SK-N-SH treated with all-trans-retinoic acid at 6 μM for 48 hours (cell line): ENCODE results near the gene NTM.

ENCODE experiments used
- ARNTL ChIP-seq: fragments of 450-650 bp; formaldehyde crosslinking; IDR thresholded peaks from 2 replicates; pipeline ENCODE4 v1.5.0; 2020; ENCODE audit warnings: low read depth, mild to moderate bottlenecking, moderate library complexity, borderline replicate concordance
- ESRRG ChIP-seq: fragments of 250-450 bp; sonication (Bioruptor Pico); IDR thresholded peaks from 2 replicates; pipeline ENCODE4 v1.6.1; 2021; ENCODE audit warnings: mild to moderate bottlenecking
- GLIS3 ChIP-seq: fragments of 250-450 bp; sonication (Bioruptor Pico); IDR thresholded peaks from 2 replicates; pipeline ENCODE4 v1.5.0; 2020; ENCODE audit warnings: mild to moderate bottlenecking, moderate library complexity
- SNAI2 ChIP-seq: fragments of 250-450 bp; sonication (Bioruptor Pico); IDR thresholded peaks from 2 replicates; pipeline ENCODE4 v1.5.0; 2020; ENCODE audit warnings: mild to moderate bottlenecking, moderate library complexity
- ZNF565 ChIP-seq: fragments of 450-650 bp; formaldehyde crosslinking; conservative IDR thresholded peaks from 2 replicates; pipeline ENCODE4 v1.5.0; 2020; ENCODE audit warnings: low read depth, mild to moderate bottlenecking, moderate library complexity
- TF ChIP-seq, protein P1 (sequence below): fragments of 250-450 bp; sonication (Bioruptor Pico); IDR thresholded peaks from 2 replicates; pipeline ENCODE4 v1.8.0; 2021; ENCODE audit warnings: low read depth, mild to moderate bottlenecking, moderate library complexity, borderline replicate concordance
- TF ChIP-seq, protein P2 (sequence below): fragments of 250-450 bp; sonication (Bioruptor Pico); IDR thresholded peaks from 2 replicates; pipeline ENCODE4 v1.8.0; 2020; ENCODE audit warnings: mild to moderate bottlenecking, moderate library complexity, borderline replicate concordance

DNA sequence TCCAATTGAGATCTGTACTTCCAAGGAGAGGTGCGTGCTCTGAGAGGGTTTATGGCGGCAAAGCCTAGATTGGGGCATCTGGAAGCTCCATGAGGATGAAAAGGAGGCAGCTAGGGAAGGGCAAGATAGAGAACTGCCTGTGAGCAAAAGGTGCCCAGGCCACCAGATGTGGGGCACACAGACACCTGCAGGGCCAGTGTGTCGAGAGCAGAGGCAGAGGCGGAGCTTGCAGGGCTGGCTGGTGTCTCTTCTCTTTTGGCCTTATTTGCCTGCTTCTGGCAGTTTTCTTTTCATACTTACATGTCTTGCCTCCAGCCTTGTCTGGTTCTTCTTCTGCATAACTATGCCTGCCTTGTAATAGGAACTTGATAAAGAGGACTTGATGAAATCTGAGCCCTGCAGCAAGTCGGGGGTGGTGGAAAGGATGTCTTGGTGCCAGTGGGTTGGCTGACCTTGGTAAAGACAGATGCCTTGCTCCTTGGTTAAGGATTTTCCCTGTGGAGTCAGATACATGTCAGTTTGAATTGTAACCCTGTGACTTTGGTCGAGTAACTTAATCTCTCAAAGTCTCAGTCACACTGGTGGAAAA, 680.3 kb downstream of the NTM start:
- TF ChIP-seq, protein P1, sequence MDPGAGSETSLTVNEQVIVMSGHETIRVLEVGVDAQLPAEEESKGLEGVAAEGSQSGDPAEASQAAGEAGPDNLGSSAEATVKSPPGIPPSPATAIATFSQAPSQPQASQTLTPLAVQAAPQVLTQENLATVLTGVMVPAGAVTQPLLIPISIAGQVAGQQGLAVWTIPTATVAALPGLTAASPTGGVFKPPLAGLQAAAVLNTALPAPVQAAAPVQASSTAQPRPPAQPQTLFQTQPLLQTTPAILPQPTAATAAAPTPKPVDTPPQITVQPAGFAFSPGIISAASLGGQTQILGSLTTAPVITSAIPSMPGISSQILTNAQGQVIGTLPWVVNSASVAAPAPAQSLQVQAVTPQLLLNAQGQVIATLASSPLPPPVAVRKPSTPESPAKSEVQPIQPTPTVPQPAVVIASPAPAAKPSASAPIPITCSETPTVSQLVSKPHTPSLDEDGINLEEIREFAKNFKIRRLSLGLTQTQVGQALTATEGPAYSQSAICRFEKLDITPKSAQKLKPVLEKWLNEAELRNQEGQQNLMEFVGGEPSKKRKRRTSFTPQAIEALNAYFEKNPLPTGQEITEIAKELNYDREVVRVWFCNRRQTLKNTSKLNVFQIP (CRISPR knock-in tag), result no peak
- TF ChIP-seq, protein P2, sequence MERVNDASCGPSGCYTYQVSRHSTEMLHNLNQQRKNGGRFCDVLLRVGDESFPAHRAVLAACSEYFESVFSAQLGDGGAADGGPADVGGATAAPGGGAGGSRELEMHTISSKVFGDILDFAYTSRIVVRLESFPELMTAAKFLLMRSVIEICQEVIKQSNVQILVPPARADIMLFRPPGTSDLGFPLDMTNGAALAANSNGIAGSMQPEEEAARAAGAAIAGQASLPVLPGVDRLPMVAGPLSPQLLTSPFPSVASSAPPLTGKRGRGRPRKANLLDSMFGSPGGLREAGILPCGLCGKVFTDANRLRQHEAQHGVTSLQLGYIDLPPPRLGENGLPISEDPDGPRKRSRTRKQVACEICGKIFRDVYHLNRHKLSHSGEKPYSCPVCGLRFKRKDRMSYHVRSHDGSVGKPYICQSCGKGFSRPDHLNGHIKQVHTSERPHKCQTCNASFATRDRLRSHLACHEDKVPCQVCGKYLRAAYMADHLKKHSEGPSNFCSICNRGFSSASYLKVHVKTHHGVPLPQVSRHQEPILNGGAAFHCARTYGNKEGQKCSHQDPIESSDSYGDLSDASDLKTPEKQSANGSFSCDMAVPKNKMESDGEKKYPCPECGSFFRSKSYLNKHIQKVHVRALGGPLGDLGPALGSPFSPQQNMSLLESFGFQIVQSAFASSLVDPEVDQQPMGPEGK, result no peak
- TF ChIP-seq ZNF565 (CRISPR knock-in tag) (no peak), GLIS3 (CRISPR knock-in tag) (no peak), ESRRG (CRISPR knock-in tag) (no peak), SNAI2 (CRISPR knock-in tag) (no peak), ARNTL (CRISPR knock-in tag) (no peak)
